ENCODE data around the gene CCNI2.
A peak's percentile ranks its signal among the peaks of the same experiment; 100 is the strongest.

Gene CCNI2

DNA sequence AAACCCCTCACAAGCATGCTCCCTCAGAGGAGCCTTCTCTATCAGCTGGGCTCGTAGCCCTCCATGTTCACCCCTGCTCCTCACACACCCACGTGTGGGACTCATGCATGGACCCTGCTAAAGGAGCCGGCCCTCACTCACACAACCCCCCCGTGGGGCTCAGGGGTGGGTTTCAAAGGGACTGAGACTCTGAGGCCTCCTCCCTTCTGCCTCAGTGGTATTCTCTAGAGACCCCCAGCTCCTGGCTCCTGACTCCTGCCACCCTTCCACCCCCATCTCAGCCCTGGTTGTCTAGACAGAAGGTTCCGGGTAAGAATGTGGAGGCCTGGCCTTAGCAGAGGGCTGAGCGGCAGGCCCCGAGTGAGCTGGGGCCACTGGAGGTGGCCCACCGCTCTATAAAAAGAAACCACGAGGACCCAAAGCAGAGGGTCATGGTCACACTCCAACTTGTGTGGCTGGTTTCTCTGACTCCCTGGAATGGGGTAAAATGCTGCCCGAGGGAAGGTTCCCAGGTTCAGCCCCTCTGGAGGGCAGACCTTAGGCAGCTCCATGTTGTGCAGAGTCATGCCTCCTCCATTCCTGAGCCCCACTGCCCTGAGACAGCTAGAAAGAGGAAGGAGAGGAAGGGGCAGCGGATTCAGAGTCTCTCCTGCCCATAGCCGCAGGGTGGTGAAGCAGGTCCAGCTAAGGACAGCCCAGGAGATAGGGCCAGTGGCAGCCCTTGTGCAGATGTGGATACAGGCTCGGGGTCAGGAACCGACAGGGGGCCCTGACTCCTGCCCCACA lies 19.0 kb downstream of the CCNI2 start:
- DNase-seq (ENCODE audit: low read depth) = no peak
- TF ChIP-seq, protein P1, sequence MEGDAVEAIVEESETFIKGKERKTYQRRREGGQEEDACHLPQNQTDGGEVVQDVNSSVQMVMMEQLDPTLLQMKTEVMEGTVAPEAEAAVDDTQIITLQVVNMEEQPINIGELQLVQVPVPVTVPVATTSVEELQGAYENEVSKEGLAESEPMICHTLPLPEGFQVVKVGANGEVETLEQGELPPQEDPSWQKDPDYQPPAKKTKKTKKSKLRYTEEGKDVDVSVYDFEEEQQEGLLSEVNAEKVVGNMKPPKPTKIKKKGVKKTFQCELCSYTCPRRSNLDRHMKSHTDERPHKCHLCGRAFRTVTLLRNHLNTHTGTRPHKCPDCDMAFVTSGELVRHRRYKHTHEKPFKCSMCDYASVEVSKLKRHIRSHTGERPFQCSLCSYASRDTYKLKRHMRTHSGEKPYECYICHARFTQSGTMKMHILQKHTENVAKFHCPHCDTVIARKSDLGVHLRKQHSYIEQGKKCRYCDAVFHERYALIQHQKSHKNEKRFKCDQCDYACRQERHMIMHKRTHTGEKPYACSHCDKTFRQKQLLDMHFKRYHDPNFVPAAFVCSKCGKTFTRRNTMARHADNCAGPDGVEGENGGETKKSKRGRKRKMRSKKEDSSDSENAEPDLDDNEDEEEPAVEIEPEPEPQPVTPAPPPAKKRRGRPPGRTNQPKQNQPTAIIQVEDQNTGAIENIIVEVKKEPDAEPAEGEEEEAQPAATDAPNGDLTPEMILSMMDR (conservative IDR thresholded peaks at IDR 0.05; ENCODE audit: low read length) = no peak
- H3K4me3 ChIP-seq (ENCODE audit: low read length) = no peak overlapping the region

DNA sequence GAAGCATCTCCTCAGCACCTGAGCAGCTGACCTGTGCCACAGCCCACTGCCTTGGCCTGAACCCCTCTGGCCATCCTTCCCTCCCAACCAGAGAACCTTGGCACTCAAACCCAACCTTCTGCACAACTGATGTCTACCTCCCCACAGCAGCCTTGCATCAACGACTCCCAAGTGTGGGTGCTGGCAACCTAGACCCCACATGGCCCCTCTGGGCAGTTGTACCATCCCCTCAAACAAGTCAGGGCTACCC lies 19.5 kb downstream of the CCNI2 start:
- no peak overlapping the region for H3K4me3 ChIP-seq (ENCODE audit: low read length)
- DNase-seq (ENCODE audit: low read depth) = no peak
- TF ChIP-seq, protein P1 (conservative IDR thresholded peaks at IDR 0.05; ENCODE audit: low read length) = no peak

DNA sequence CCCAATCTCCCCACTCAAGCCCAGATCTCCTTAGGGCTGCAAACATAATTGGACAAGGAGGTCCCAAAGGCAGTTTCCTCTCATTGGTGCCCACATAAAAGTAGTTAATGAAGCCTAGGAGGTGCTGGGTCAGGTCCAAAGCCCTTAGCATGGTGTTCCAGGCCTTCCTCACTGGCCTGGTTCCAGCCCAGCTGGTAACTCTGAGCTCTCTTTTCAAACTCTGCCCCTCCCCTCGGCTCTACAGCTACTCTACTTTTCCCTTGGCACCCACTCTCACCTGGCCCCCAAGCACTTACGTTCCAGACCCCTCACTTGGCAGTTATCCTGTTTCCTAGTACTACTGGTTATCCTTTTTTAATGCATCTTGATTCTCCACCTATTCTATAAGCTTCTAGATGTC lies 19.9 kb downstream of the CCNI2 start:
- DNase-seq (ENCODE audit: low read depth) = no peak
- no peak overlapping the region for H3K4me3 ChIP-seq (ENCODE audit: low read length)
- TF ChIP-seq, protein P1 (conservative IDR thresholded peaks at IDR 0.05; ENCODE audit: low read length) = no peak

DNA sequence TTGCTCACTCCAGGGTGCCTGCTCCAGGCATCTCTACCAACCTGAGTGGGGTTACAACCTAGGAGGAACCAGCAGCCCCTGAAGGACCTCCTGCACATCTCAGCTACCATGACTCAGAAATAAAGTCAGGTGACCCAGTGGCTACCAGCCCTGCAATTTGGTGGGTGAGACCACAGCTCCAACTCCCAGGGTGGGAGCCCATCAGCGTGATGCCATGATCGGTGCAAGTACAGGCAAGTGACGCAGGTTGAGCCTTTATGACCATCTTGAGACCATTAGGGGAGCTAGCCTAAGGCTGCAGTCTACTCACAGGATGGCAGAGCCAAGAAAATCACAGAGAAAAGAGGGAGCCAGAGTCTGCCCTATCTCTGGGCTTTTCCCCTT lies 21.3 kb downstream of the CCNI2 start:
- DNase-seq (ENCODE audit: low read depth) = no peak
- TF ChIP-seq, protein P1 (conservative IDR thresholded peaks at IDR 0.05; ENCODE audit: low read length) = no peak

DNA sequence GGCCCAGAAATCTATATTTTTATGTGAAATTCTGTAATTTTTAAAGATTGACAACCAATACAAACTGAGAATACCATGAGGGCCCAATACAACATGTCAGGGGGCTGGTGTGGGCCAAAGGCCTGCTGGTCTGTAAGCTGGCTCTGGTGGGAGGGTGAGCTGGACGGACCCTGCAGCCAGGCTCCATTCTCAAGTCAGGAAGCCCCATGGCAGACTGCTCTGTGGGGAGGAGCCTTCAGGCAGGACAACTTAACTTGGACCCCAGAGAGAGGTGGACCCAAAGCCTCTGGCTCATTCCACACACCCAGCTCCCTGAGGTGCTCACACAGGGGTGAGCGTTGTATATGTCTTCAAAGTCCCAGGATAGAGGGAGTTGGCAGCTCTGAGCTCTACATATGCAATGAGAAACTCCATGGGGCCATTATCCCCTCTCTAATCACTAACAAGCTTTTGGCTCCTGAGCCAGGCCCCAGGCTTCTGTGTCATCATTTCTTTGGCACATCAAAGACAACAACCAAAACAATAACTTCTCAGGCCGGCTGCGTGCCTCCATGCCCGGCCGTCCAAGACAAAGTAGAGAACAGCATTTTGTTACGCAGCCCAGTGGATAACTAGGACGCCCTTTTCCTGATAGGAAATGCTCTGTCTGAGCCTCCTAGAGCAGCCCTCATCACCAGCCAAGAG lies 23.4 kb downstream of the CCNI2 start:
- DNase-seq (ENCODE audit: low read depth) = peak; percentile 74
- TF ChIP-seq, protein P1 (conservative IDR thresholded peaks at IDR 0.05; ENCODE audit: low read length) = no peak
- no peak overlapping the region for H3K4me3 ChIP-seq (ENCODE audit: low read length)

More for the DNA sequence above, 21.3 kb downstream of the CCNI2 start:
- no peak overlapping the region for H3K4me3 ChIP-seq (ENCODE audit: low read length)

DNA sequence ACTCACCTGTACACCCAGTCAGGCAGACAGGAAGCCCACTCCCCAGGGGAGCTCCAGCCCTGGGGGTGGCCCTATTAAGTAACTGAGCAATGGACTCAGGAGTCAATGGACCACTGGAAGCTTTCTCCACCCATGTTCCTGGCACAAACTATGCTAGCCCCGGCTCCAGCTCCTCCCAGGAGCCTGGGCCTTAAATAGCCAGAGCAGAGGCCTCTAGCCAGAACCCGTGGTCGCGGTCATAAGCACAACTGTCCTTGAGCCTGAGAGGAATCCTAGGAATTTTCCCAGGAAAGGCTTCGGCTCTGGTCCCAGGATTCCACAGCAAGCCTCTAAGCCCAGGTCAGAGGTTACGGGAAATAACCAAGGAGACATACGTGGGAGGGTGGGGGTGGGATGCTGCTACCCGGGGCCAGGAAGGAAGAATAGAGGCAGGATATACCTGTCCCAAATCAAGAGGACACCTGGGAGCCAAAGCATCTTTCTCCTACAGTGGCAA lies 24.3 kb downstream of the CCNI2 start:
- peak; percentile 91 for DNase-seq (ENCODE audit: low read depth)
- TF ChIP-seq, protein P1 (conservative IDR thresholded peaks at IDR 0.05; ENCODE audit: low read length) = no peak
- H3K4me3 ChIP-seq (ENCODE audit: low read length) = no peak overlapping the region

All from AG10803 (cell line).